Hepatocyte (in vitro differentiated cells): Measurements from ENCODE around the gene PRKCSH. TPM values are rescaled to one million over a fixed set of nuclear protein-coding genes. Genes with fewer than 3 reads are reported as not detected.
"Not testable (repeated sequence)": the region's sequence is repeated elsewhere in the genome, so short reads cannot be mapped to it uniquely, and the experiment has no call there.

ENCODE experiments used
- DNase-seq: peaks from one replicate; pipeline ENCODE4 v3.0.0-alpha.2; 2016; ENCODE audit warnings: low spot score
- H2AFZ ChIP-seq: fragments of 200-600 bp; sonication (generic); 2 replicates; pipeline ENCODE4 v1.6.0; 2016; ENCODE audit warnings: antibody characterized with exemption, mild to moderate bottlenecking
- H3K27ac ChIP-seq: fragments of 200-600 bp; sonication (generic); 2 replicates; pipeline ENCODE4 v1.5.1; 2016; ENCODE audit warnings: mild to moderate bottlenecking
- H3K27me3 ChIP-seq: fragments of 200-600 bp; sonication (generic); 2 replicates; pipeline ENCODE4 v1.6.1; 2016
- H3K36me3 ChIP-seq: fragments of 200-600 bp; sonication (generic); replicated peaks from 2 replicates; pipeline ENCODE4 v1.5.1; 2016; ENCODE audit warnings: low read depth; ENCODE audit not compliant: insufficient read depth
- H3K4me1 ChIP-seq: fragments of 200-600 bp; sonication (generic); 2 replicates; pipeline ENCODE4 v1.5.1; 2016; ENCODE audit warnings: mild to moderate bottlenecking, moderate library complexity; ENCODE audit not compliant: insufficient read depth
- H3K4me2 ChIP-seq: fragments of 200-600 bp; sonication (generic); 2 replicates; pipeline ENCODE4 v1.6.0; 2016
- H3K4me3 ChIP-seq: fragments of 200-600 bp; sonication (generic); 2 replicates; pipeline ENCODE4 v1.5.1; 2016; ENCODE audit warnings: mild to moderate bottlenecking
- H3K79me2 ChIP-seq: fragments of 200-600 bp; sonication (generic); 2 replicates; pipeline ENCODE4 v1.6.0; 2017; ENCODE audit warnings: mild to moderate bottlenecking
- H3K9me2 ChIP-seq: fragments of 200-600 bp; sonication (generic); replicated peaks from 2 replicates; pipeline ENCODE4 v1.6.0; 2017; ENCODE audit warnings: mild to moderate bottlenecking; ENCODE audit not compliant: insufficient read depth
- H3K9me3 ChIP-seq: fragments of 200-600 bp; sonication (generic); 2 replicates; pipeline ENCODE4 v1.5.1; 2016; ENCODE audit warnings: low read depth, mild to moderate bottlenecking
- H4K20me1 ChIP-seq: fragments of 200-600 bp; sonication (generic); 2 replicates; pipeline ENCODE4 v1.6.0; 2016; ENCODE audit warnings: mild to moderate bottlenecking; ENCODE audit not compliant: insufficient read depth, poor library complexity, severe bottlenecking
- CTCF ChIP-seq: fragments of 200-600 bp; sonication (generic); IDR thresholded peaks from 2 replicates; pipeline ENCODE4 v1.5.1; 2016; ENCODE audit warnings: antibody characterized with exemption, mild to moderate bottlenecking; ENCODE audit not compliant: poor library complexity
- EZH2 ChIP-seq: fragments of 200-600 bp; sonication (generic); IDR thresholded peaks from 2 replicates; pipeline ENCODE4 v1.6.1; 2016; ENCODE audit warnings: antibody characterized with exemption, mild to moderate bottlenecking, borderline replicate concordance
- EZH2phosphoT487 ChIP-seq: fragments of 200-600 bp; sonication (generic); IDR thresholded peaks from one replicate; pipeline ENCODE4 v1.6.1; 2018; ENCODE audit warnings: antibody characterized with exemption, mild to moderate bottlenecking, low read depth, moderate library complexity; ENCODE audit not compliant: unreplicated experiment, severe bottlenecking
- WGBS: methylation state at CpG from one replicate; pipeline ENCODE4 v1.1.6; 2016; ENCODE audit warnings: low lambda C conversion rate; ENCODE audit errors: missing lambda C conversion rate; 5-methylcytosine and 5-hydroxymethylcytosine counted together
- polyA plus RNA-seq: library from polyadenylated mRNA; unstranded; fragments of >200 nt; fragmentation: Nextera tagmentation; extraction: Ambion mirVana; gene quantifications from 2 replicates; pipeline ENCODE4 v1.2.1, GENCODE V29; 2016
- total RNA-seq: library from RNA; depleted of rRNA; stranded (reverse); fragments of >200 nt; gene quantifications from 2 replicates; pipeline ENCODE4 v1.2.3, GENCODE V29; 2014

The PRKCSH gene
- total and polyA plus RNA-seq, 2 experiments from 2014 or later = 85.1 to 251 TPM

- no peak overlapping the region for H3K27ac ChIP-seq
- WGBS = 89% methylated on average over 24 of the region's 44 CpGs
- no peak overlapping the region for H3K4me3 ChIP-seq
- no peak overlapping the region for H3K4me2 ChIP-seq
- H3K9me2 ChIP-seq = no peaks in the 10 kb centered on the region
- no peak for TF ChIP-seq EZH2
- no peaks in the 10 kb centered on the region for H3K36me3 ChIP-seq
- no peaks in the 10 kb centered on the region for H3K27me3 ChIP-seq
- no peak for DNase-seq
- H4K20me1 ChIP-seq = no peaks in the 10 kb centered on the region
- no peaks in the 10 kb centered on the region for H3K4me1 ChIP-seq
- H3K79me2 ChIP-seq = no peaks in the 10 kb centered on the region
- no peaks in the 10 kb centered on the region for H3K9me3 ChIP-seq
- H2AFZ ChIP-seq = no peak overlapping the region
These were observed 29.4 kb upstream of the PRKCSH start for GRCh38 chr19:11405846-11406643.

DNA sequence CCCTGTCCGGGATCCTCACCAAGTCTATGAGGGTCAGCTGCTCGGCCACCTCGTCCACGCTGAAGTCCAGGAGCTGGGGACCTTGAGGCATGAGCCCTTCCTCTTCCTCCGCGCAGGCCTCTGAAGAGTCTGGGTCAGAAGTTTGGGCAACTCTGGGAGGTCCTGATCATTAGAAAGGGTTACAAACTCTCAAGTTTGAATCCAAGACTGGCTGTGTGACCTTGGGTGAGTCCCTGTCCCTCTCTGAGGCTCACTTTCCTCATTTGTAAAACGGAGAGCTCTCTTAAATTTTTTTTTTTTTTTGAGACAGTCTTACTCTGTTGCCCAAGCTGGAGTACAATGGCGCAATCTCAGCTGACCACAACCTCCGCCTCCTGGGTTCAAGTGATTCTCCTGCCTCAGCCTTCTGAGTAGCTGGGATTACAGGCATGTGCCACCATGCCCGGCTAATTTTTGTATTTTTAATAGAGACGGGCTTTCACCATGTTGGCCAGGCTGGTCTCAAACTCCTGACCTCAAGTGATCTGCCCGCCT is 28.7 kb upstream of the PRKCSH start:
- not testable (repeated sequence) for H3K36me3 ChIP-seq, H3K9me2 ChIP-seq, H3K79me2 ChIP-seq, H3K9me3 ChIP-seq, H4K20me1 ChIP-seq, H3K27me3 ChIP-seq, H3K4me3 ChIP-seq, H3K27ac ChIP-seq, DNase-seq, H2AFZ ChIP-seq, H3K4me1 ChIP-seq, H3K4me2 ChIP-seq
- 95% methylated on average over 12 of the region's 12 CpGs for WGBS

DNA sequence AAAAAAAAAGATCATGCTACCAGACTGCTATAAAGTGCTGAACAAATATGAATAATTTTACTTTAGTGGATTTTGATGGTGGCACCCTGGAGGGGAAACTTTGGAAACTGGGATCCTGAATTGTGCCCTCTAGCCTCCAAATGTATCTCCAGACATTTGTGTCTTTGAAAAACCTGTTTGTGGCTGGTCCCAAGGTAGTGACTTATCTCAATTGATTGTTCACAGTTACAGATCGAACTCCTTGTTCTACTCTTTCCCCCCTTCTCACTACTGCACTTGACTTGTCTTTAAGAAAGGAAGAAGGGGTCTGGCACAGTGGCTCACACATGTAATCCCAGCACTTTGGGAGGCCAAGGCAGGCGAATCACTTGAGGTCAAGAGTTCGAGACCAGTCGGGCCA is 26.8 kb upstream of the PRKCSH start:
- no peak overlapping the region for H2AFZ ChIP-seq
- TF ChIP-seq EZH2phosphoT487 = no peak
- no peak for TF ChIP-seq EZH2
- H3K36me3 ChIP-seq = no peaks in the 10 kb centered on the region
- H3K9me2 ChIP-seq = no peaks in the 10 kb centered on the region
- no peak overlapping the region for H3K4me3 ChIP-seq
- no peaks in the 10 kb centered on the region for H3K79me2 ChIP-seq
- no peaks in the 10 kb centered on the region for H3K9me3 ChIP-seq
- 96% methylated on average over 4 of the region's 4 CpGs for WGBS
- no peaks in the 10 kb centered on the region for H3K27me3 ChIP-seq
- no peaks in the 10 kb centered on the region for H3K4me1 ChIP-seq
- no peak for DNase-seq
- H3K27ac ChIP-seq = no peak overlapping the region
- H3K4me2 ChIP-seq = no peak overlapping the region
- H4K20me1 ChIP-seq = no peaks in the 10 kb centered on the region

GRCh38 chr19:11410682-11411081 is 24.8 kb upstream of the PRKCSH start:
- Histone ChIP-seq H3K4me2 (no peak overlapping the region), H3K9me3 (no peaks in the 10 kb centered on the region), H4K20me1 (no peaks in the 10 kb centered on the region), H2AFZ (no peak overlapping the region), H3K27me3 (no peaks in the 10 kb centered on the region), H3K4me1 (no peaks in the 10 kb centered on the region), H3K9me2 (no peaks in the 10 kb centered on the region), H3K79me2 (no peaks in the 10 kb centered on the region), H3K4me3 (no peak overlapping the region), H3K36me3 (no peaks in the 10 kb centered on the region), H3K27ac (no peak overlapping the region)
- TF ChIP-seq CTCF (no peak), EZH2 (no peak), EZH2phosphoT487 (no peak)
- 57% methylated on average over 8 of the region's 8 CpGs for WGBS
- no peak for DNase-seq

DNA sequence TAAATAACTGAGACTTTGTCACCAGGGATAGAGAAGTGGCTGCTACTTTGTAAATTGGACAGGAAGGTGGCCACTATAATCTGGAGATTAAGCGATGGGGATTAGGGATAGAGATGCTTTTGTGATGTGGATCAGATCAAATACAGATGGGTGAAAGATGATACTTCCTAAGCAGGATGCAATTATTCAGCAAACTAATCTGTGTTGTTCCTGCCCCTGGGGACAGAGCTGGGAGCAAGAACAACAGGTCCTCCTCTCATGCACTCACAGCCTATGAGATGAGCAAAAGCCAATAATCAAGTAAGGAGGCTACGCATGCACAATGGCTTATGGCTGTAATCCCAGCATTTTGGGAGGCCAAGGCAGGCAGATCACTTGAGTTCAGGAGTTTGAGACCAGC is 20.9 kb upstream of the PRKCSH start:
- H3K36me3 ChIP-seq = no peaks in the 10 kb centered on the region
- TF ChIP-seq CTCF = no peak
- no peak for TF ChIP-seq EZH2phosphoT487
- TF ChIP-seq EZH2 = no peak
- no peak overlapping the region for H3K27ac ChIP-seq
- H3K27me3 ChIP-seq = no peaks in the 10 kb centered on the region
- 78% methylated on average over 2 of the region's 2 CpGs for WGBS
- no peak overlapping the region for H2AFZ ChIP-seq
- H3K9me3 ChIP-seq = no peaks in the 10 kb centered on the region
- H3K4me3 ChIP-seq = no peak overlapping the region
- H3K4me1 ChIP-seq = no peaks in the 10 kb centered on the region
- peaks cover 6% of the 10 kb centered on the region for H3K79me2 ChIP-seq
- no peaks in the 10 kb centered on the region for H3K9me2 ChIP-seq
- H3K4me2 ChIP-seq = no peak overlapping the region
- no peak for DNase-seq
- no peaks in the 10 kb centered on the region for H4K20me1 ChIP-seq
